CD8-positive, alpha-beta memory T cell (primary cell): ENCODE measurements around the gene TMEM123. TPM values are rescaled to one million over a fixed set of nuclear protein-coding genes. Genes with fewer than 3 reads are reported as not detected.

Experiments
- CTCF ChIA-PET: fragments of 350-600 bp; sonication (Branson Sonifier 250); formaldehyde crosslinking; loops from one replicate; lab custom pipeline; 2021; ENCODE audit warnings: antibody characterized with exemption; lab: Charles Lee
- POLR2A ChIA-PET: fragments of 350-600 bp; sonication (Branson Sonifier 250); formaldehyde crosslinking; loops from one replicate; lab custom pipeline; 2021; ENCODE audit warnings: antibody characterized with exemption; lab: Charles Lee
- DNase-seq, 5 donors: peaks; one replicate each; pipeline versions ENCODE4 v3.0.0 to v3.0.0-alpha.2; 2020 to 2022; ENCODE audit warnings: mixed read lengths in 1 of 5
- H3K27ac ChIP-seq: one replicate; pipeline ENCODE4 v1.7.0; 2013; ENCODE audit warnings: low read depth, mild to moderate bottlenecking, low read length, moderate library complexity
- H3K27me3 ChIP-seq: 2 replicates; pipeline ENCODE4 v1.7.0; 2013; ENCODE audit warnings: low read length, mild to moderate bottlenecking; ENCODE audit not compliant: insufficient read depth, poor library complexity, severe bottlenecking
- H3K36me3 ChIP-seq: 2 replicates; pipeline ENCODE4 v1.7.0; 2013; ENCODE audit warnings: mild to moderate bottlenecking, low read length, moderate library complexity; ENCODE audit not compliant: insufficient read depth
- H3K4me1 ChIP-seq: 2 replicates; pipeline ENCODE4 v1.7.0; 2013; ENCODE audit warnings: mild to moderate bottlenecking, low read length, moderate library complexity; ENCODE audit not compliant: insufficient read depth
- H3K4me3 ChIP-seq: 2 replicates; pipeline ENCODE4 v1.7.0; 2013; ENCODE audit warnings: mild to moderate bottlenecking, low read length
- H3K9me3 ChIP-seq: 2 replicates; pipeline ENCODE4 v1.7.0; 2013; ENCODE audit warnings: mild to moderate bottlenecking, low read length
- H3K27ac Mint-ChIP-seq, 8 donors: one replicate each; pipeline ENCODE4 v1.8.0; 2020 to 2021; ENCODE audit warnings: mixed read lengths in 8 of 8, mild to moderate bottlenecking in 6 of 8, inconsistent platforms in 3 of 8, moderate library complexity in 3 of 8
- H3K27me3 Mint-ChIP-seq, 2 donors: one replicate each; pipeline ENCODE4 v1.8.0; 2020 to 2021; ENCODE audit warnings: mixed read lengths in 2 of 2, mild to moderate bottlenecking in 1 of 2, moderate library complexity in 1 of 2
- H3K36me3 Mint-ChIP-seq, 3 donors: one replicate each; pipeline ENCODE4 v1.8.0; 2020 to 2021; ENCODE audit warnings: mixed read lengths in 3 of 3, inconsistent platforms in 1 of 3, mild to moderate bottlenecking in 1 of 3
- H3K4me1 Mint-ChIP-seq, 3 donors: one replicate each; pipeline ENCODE4 v1.8.0; 2020 to 2021; ENCODE audit warnings: mixed read lengths in 3 of 3, inconsistent platforms in 1 of 3, mild to moderate bottlenecking in 1 of 3
- H3K4me3 Mint-ChIP-seq, 7 donors: one replicate each; pipeline ENCODE4 v1.8.0; 2020 to 2021; ENCODE audit warnings: mixed read lengths in 7 of 7, mild to moderate bottlenecking in 6 of 7, moderate library complexity in 4 of 7, inconsistent platforms in 2 of 7
- H3K9me3 Mint-ChIP-seq, 5 donors: one replicate each; pipeline ENCODE4 v1.8.0; 2020 to 2022; ENCODE audit warnings: mixed read lengths in 5 of 5, mild to moderate bottlenecking in 3 of 5, moderate library complexity in 2 of 5, inconsistent platforms in 1 of 5
- polyA plus RNA-seq: library from polyadenylated mRNA; unstranded; fragments of 300-500 nt; fragmentation: Illumina TruSeq; gene quantifications from one replicate; pipeline ENCODE4 v1.2.3, GENCODE V29; 2021
- total RNA-seq, 2 experiments: library from RNA; stranded (reverse); gene quantifications; one replicate each; pipeline ENCODE4 v1.2.3, GENCODE V29; 2021

Gene TMEM123
- total and polyA plus RNA-seq, 3 experiments from 2014 or later, result 257 to 491 (median 259) TPM

- no peak overlapping the region for H3K4me3 ChIP-seq
- H3K4me1 Mint-ChIP-seq, result peaks cover 70 to 88% (median 84%) of the 10 kb centered on the region in 3 donors
- H3K27ac Mint-ChIP-seq, result no peak overlapping the region
- POLR2A ChIA-PET, result no interaction called here
- H3K9me3 ChIP-seq, result no peaks in the 10 kb centered on the region
- no peaks in the 10 kb centered on the region for H3K27me3 ChIP-seq
- no peaks in the 10 kb centered on the region for H3K36me3 ChIP-seq
- no peak for DNase-seq
- no peak overlapping the region for H3K4me3 Mint-ChIP-seq
- no peaks in the 10 kb centered on the region for H3K9me3 Mint-ChIP-seq
- no peaks in the 10 kb centered on the region for H3K36me3 Mint-ChIP-seq
- CTCF ChIA-PET, result no interaction called here
- H3K4me1 ChIP-seq, result peaks cover 75% of the 10 kb centered on the region
- H3K27ac ChIP-seq, result no peak overlapping the region
- peaks cover 0 to 3% of the 10 kb centered on the region in 2 donors for H3K27me3 Mint-ChIP-seq
Observed at GRCh38 chr11:102469196-102469821, 16.7 kb upstream of the TMEM123 start.

- H3K27me3 ChIP-seq, result no peaks in the 10 kb centered on the region
- no peak overlapping the region for H3K27ac ChIP-seq
- Mint-ChIP-seq H3K36me3 (no peaks in the 10 kb centered on the region), H3K4me1 (peaks cover 71 to 86% (median 85%) of the 10 kb centered on the region in 3 donors), H3K4me3 (no peak overlapping the region), H3K9me3 (no peaks in the 10 kb centered on the region), H3K27me3 (peaks cover 0 to 3% of the 10 kb centered on the region in 2 donors), H3K27ac (no peak overlapping the region)
- ChIA-PET POLR2A (no interaction called here), CTCF (no interaction called here)
- peaks cover 72% of the 10 kb centered on the region for H3K4me1 ChIP-seq
- H3K36me3 ChIP-seq, result no peaks in the 10 kb centered on the region
- H3K9me3 ChIP-seq, result no peaks in the 10 kb centered on the region
- no peak overlapping the region for H3K4me3 ChIP-seq
- no peak for DNase-seq
Observed at GRCh38 chr11:102468616-102469195, 16.1 kb upstream of the TMEM123 start.

DNA sequence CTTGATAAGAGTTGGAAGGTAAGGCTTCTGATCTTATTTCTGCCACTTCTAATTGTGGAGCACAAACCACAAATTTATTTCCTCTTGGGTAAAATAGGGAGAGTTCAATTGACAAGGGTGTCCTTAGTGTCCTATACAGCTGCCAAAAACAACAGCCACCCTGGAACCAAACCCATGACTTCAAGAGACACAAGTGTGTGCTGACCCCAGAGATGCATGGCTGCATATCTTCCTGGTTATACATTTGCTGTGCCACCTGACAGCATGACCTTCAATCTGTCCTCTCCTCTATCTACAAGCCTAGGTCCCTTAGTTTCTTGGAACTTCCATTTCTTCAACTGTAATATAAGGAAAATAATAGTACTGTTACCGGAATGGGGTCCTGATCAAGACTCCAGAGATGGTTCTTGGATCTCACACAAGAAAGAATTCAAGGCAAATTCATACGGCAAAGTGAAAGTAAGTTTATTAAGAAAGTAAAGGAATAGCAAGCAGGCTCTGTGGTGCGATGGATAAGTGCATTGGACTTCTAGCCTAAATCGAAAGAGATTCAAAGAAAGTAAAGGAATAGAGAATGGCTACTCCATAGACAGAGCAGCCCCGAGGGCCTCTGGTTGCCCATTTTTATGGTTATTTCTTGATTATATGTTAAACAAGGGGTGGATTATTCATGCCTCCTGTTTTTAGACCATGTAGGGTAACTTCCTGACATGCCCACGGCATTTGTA lies 15.5 kb upstream of the TMEM123 start:
- H3K4me1 ChIP-seq, result peaks cover 67% of the 10 kb centered on the region
- peak overlapping the region in 1 of 8 donors; percentile 8 for H3K27ac Mint-ChIP-seq

GRCh38 chr11:102467080-102467708 lies 14.6 kb upstream of the TMEM123 start:
- Mint-ChIP-seq H3K9me3 (no peaks in the 10 kb centered on the region), H3K4me3 (peak overlapping the region in 1 of 7 donors; percentile 32), H3K36me3 (no peaks in the 10 kb centered on the region), H3K27me3 (peaks cover 0 to 3% of the 10 kb centered on the region in 2 donors), H3K27ac (no peak overlapping the region), H3K4me1 (peaks cover 69 to 80% (median 77%) of the 10 kb centered on the region in 3 donors)
- H3K36me3 ChIP-seq, result no peaks in the 10 kb centered on the region
- H3K9me3 ChIP-seq, result no peaks in the 10 kb centered on the region
- ChIA-PET POLR2A (interaction anchor here (1.6 kb wide), 1 partner anchor 14 kb away, joined by 4 read pairs; the partner anchor contains the start of gene TMEM123), CTCF (interaction anchor here (0.8 to 2.4 kb wide), 4 partner anchors 10 to 173 kb away, joined by 3 to 7 read pairs (median 4); no protein-coding TSS in a partner anchor)
- H3K4me3 ChIP-seq, result no peak overlapping the region
- peaks cover 73% of the 10 kb centered on the region for H3K4me1 ChIP-seq
- H3K27me3 ChIP-seq, result no peaks in the 10 kb centered on the region
- no peak overlapping the region for H3K27ac ChIP-seq
- DNase-seq, result no peak

More for the DNA sequence above, 15.5 kb upstream of the TMEM123 start:
- ChIA-PET POLR2A (no interaction called here), CTCF (interaction anchor here (1.0 kb wide), 2 partner anchors 16 to 174 kb away, joined by 3 to 4 read pairs; no protein-coding TSS in a partner anchor)
- Mint-ChIP-seq H3K36me3 (no peaks in the 10 kb centered on the region), H3K4me1 (peaks cover 71 to 84% (median 80%) of the 10 kb centered on the region in 3 donors), H3K4me3 (peak overlapping the region in 2 of 7 donors; percentile 1 to 48), H3K9me3 (no peaks in the 10 kb centered on the region), H3K27me3 (peaks cover 0 to 3% of the 10 kb centered on the region in 2 donors)
- Histone ChIP-seq H3K27ac (no peak overlapping the region), H3K27me3 (no peaks in the 10 kb centered on the region), H3K36me3 (no peaks in the 10 kb centered on the region), H3K4me3 (peak overlapping the region; percentile 9), H3K9me3 (no peaks in the 10 kb centered on the region)
- no peak for DNase-seq

DNA sequence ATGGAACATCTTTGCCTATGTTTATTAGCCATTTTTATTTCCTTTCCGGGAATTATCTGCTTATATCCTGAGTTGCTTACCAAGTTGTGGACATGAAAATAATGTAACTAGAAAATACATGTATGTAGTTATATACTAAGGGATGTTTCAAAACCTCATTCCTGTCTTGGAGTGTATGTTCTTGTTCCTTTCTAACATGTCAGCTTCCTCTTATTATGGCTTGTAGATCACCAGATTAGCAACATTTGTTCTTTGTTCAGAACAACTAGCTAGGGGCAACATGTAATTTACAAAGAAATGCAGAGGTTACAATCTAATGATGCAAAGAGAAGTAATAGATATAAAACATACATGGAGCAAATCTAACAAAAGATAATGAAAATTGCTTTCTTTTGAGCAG lies 13.1 kb upstream of the TMEM123 start:
- Mint-ChIP-seq H3K27me3 (peaks cover 0 to 3% of the 10 kb centered on the region in 2 donors), H3K4me3 (peak overlapping the region in 1 of 7 donors; percentile 17), H3K36me3 (no peaks in the 10 kb centered on the region), H3K9me3 (no peaks in the 10 kb centered on the region), H3K4me1 (peaks cover 57 to 68% (median 67%) of the 10 kb centered on the region in 3 donors), H3K27ac (peak overlapping the region in 3 of 8 donors; percentile 21 to 43 (median 42))
- H3K36me3 ChIP-seq, result no peaks in the 10 kb centered on the region
- H3K4me1 ChIP-seq, result peaks cover 62% of the 10 kb centered on the region
- no peak overlapping the region for H3K4me3 ChIP-seq
- no peak overlapping the region for H3K27ac ChIP-seq
- ChIA-PET CTCF (interaction anchor here (2.4 kb wide), 1 partner anchor 75 kb away, joined by 7 read pairs; no protein-coding TSS in a partner anchor), POLR2A (interaction anchor here (1.6 kb wide), 1 partner anchor 12 kb away, joined by 4 read pairs; the partner anchor contains the start of gene TMEM123)
- no peak for DNase-seq
- no peaks in the 10 kb centered on the region for H3K9me3 ChIP-seq
- no peaks in the 10 kb centered on the region for H3K27me3 ChIP-seq

GRCh38 chr11:102464859-102465500 lies 12.4 kb upstream of the TMEM123 start:
- H3K9me3 ChIP-seq, result no peaks in the 10 kb centered on the region
- no peaks in the 10 kb centered on the region for H3K27me3 ChIP-seq
- peaks cover 55% of the 10 kb centered on the region for H3K4me1 ChIP-seq
- Mint-ChIP-seq H3K9me3 (no peaks in the 10 kb centered on the region), H3K27ac (peak overlapping the region in 2 of 8 donors; percentile 10 to 36), H3K36me3 (no peaks in the 10 kb centered on the region), H3K27me3 (no peaks in the 10 kb centered on the region), H3K4me1 (peaks cover 50 to 61% (median 60%) of the 10 kb centered on the region in 3 donors), H3K4me3 (peak overlapping the region in 1 of 7 donors; percentile 3)
- H3K27ac ChIP-seq, result no peak overlapping the region
- CTCF ChIA-PET, result interaction anchor here (2.4 kb wide), 1 partner anchor 75 kb away, joined by 7 read pairs; no protein-coding TSS in a partner anchor
- no peak for DNase-seq
- no peaks in the 10 kb centered on the region for H3K36me3 ChIP-seq
- POLR2A ChIA-PET, result no interaction called here
- H3K4me3 ChIP-seq, result no peak overlapping the region

DNA sequence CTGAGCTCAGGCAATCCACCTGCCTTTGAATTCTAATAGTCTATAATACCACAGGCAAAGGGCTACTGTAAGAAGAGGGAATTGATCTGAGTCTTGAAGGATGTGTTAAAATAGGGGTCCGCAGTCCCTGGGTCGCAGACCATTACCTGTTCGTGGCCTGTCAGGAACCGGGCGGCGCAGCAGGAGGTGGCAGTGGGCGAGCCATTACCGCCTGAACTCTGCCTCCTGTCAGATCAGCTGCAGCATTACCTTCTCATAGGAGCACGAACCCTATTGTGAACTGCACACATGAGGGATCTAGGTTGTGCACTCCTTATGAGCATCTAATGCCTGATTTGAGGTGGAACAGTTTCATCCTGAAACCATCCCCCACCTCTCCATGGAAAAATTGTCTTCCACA lies 11.5 kb upstream of the TMEM123 start:
- Histone ChIP-seq H3K27me3 (no peaks in the 10 kb centered on the region), H3K4me3 (no peak overlapping the region), H3K36me3 (no peaks in the 10 kb centered on the region), H3K4me1 (peaks cover 46% of the 10 kb centered on the region), H3K27ac (no peak overlapping the region), H3K9me3 (no peaks in the 10 kb centered on the region)
- H3K4me3 Mint-ChIP-seq, result peak overlapping the region in 1 of 7 donors; percentile 10
- no peaks in the 10 kb centered on the region for H3K27me3 Mint-ChIP-seq
- POLR2A ChIA-PET, result no interaction called here
- peak overlapping the region in 2 of 8 donors; percentile 23 to 71 for H3K27ac Mint-ChIP-seq
- H3K4me1 Mint-ChIP-seq, result peaks cover 40 to 56% (median 50%) of the 10 kb centered on the region in 3 donors
- no peak for DNase-seq
- CTCF ChIA-PET, result interaction anchor here (0.8 kb wide), 1 partner anchor 122 kb away, joined by 3 read pairs; no protein-coding TSS in a partner anchor
- no peaks in the 10 kb centered on the region for H3K9me3 Mint-ChIP-seq
- no peaks in the 10 kb centered on the region for H3K36me3 Mint-ChIP-seq
